ENCODE results near the gene RYR3.
A peak's percentile ranks its signal among the peaks of the same experiment; 100 is the strongest.

The RYR3 gene

DNA sequence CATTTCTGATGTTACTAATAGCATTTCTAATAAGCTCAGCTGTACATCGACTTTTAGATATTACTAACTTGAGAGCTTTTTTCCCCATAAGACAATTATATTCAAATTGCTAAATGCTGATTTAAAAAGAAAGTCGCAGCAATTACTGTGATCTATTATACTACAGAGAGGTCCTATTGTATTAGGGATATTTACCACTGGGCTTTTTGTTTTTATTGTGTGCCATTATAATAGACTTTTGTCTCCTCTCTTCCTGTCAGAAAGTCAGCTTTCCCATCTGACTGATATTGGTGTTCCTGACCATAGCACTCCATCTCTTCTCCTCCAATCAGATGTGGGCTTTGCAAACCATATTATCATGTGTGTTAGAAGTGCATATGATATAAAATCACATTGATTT is 27.2 kb upstream of the RYR3 start:
- TF ChIP-seq, protein P1, sequence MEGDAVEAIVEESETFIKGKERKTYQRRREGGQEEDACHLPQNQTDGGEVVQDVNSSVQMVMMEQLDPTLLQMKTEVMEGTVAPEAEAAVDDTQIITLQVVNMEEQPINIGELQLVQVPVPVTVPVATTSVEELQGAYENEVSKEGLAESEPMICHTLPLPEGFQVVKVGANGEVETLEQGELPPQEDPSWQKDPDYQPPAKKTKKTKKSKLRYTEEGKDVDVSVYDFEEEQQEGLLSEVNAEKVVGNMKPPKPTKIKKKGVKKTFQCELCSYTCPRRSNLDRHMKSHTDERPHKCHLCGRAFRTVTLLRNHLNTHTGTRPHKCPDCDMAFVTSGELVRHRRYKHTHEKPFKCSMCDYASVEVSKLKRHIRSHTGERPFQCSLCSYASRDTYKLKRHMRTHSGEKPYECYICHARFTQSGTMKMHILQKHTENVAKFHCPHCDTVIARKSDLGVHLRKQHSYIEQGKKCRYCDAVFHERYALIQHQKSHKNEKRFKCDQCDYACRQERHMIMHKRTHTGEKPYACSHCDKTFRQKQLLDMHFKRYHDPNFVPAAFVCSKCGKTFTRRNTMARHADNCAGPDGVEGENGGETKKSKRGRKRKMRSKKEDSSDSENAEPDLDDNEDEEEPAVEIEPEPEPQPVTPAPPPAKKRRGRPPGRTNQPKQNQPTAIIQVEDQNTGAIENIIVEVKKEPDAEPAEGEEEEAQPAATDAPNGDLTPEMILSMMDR (IDR thresholded peaks at IDR 0.05; ENCODE audit: low read depth, low read length, missing control alignments), result no peak
- no peak for DNase-seq (ENCODE audit: low read depth)
- in situ Hi-C loops (cut with HindIII; ENCODE audit: low sequenced_read_pairs), result no loop called here
- H3K4me3 ChIP-seq (ENCODE audit: low read depth, low read length), result no peak overlapping the region

DNA sequence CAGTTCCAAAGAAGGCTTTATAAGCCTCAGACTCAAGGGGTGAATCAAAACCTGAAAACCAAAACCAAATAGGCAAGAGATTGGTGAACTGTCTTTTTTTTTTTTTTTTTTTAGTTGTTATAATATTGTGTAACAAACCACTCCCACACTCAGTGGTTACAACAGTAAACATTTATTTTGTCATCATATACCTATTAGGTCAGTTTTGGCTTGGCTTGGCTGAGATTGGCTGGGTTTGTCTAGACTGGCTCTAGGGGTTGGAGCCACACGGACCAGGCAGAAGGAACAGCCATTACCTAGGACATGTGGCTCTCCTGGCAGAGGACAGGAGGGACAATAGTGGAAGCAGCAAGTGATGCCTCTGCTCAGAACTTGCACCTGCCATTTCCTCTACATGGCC is 26.4 kb upstream of the RYR3 start:
- in situ Hi-C loops (cut with HindIII; ENCODE audit: low sequenced_read_pairs), result no loop called here
- no peak overlapping the region for H3K4me3 ChIP-seq (ENCODE audit: low read depth, low read length)
- no peak for DNase-seq (ENCODE audit: low read depth)
- TF ChIP-seq, protein P1 (IDR thresholded peaks at IDR 0.05; ENCODE audit: low read depth, low read length, missing control alignments), result no peak

DNA sequence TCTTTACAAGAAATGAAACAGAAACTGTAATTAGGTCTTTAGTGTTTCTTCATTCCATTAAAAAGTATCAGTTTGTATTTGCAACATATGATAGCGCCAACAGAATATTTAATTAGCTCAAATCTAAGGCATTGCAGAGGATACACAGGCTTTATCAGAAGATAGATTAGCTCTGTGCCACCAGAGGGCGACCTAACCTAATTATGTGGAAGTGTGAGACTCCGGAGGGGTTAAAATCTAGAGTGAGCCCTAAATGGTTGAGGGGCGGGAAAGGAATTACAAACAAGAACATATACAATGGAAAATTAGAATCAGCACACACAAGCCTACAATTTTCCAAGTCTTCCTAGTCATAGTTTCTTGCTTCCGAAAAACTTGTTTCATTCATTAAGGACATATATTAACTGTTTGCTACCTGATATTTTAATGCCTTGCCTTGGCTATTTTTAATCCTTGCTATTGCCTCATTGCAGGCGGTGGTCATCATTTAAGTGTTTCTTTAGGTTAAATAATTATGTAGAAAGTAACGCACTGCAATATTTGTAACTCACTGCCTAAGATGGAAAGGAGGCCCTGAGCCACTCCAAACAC is 18.0 kb upstream of the RYR3 start:
- TF ChIP-seq, protein P1 (IDR thresholded peaks at IDR 0.05; ENCODE audit: low read depth, low read length, missing control alignments), result peak; percentile 69
- no peak overlapping the region for H3K4me3 ChIP-seq (ENCODE audit: low read depth, low read length)
- in situ Hi-C loops (cut with HindIII; ENCODE audit: low sequenced_read_pairs), result no loop called here
- DNase-seq (ENCODE audit: low read depth), result peak; percentile 55

DNA sequence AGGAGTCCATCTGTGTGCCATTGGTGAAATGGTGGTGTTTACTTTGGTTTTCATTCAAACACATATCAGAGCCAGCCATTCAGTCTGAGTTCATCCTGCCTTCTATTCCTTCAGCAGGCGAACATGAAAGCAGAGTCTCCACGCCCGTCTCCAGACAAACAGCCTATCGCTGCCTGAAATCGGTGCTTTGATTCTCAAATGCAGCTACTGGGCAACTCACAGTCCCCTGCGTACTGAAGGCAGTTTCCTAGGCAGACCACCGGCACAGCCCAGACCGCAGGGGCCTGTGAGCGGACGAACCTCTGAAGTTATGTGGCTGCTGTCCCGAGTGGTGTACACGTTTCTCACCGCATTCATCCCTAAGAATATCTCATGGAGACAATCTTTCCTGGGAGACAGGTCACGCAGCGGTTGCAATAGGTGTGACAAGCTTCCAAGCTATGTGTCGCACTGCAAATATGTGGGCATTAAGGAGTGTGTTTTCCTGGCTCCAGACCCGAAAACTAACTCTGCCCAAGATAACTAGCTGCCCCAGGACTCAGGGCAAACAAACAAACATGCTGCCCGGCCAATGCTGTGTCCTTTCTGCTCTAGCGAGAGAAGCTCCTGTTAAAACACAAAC is 16.9 kb upstream of the RYR3 start:
- no peak overlapping the region for H3K4me3 ChIP-seq (ENCODE audit: low read depth, low read length)
- TF ChIP-seq, protein P1 (IDR thresholded peaks at IDR 0.05; ENCODE audit: low read depth, low read length, missing control alignments), result no peak
- in situ Hi-C loops (cut with HindIII; ENCODE audit: low sequenced_read_pairs), result no loop called here
- no peak for DNase-seq (ENCODE audit: low read depth)

DNA sequence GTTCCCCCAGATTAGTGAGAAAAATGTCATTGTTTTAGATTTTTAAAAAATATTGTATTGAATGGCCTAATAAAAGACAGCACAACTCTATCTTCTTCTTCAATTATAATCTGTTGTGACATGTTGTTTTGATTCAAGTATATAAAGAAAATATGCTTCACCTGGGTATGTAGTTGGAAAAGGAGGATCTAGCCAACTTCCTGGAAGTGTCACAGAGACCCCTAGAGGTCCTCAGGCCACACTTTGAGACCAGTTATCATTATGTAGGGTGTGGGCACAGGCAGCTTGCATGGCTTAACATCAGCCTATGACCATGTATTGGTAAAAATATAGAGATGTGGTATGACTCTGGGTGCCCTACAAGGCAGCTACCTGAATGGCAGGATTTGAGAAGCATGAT is 14.7 kb upstream of the RYR3 start:
- no peak overlapping the region for H3K4me3 ChIP-seq (ENCODE audit: low read depth, low read length)
- in situ Hi-C loops (cut with HindIII; ENCODE audit: low sequenced_read_pairs), result no loop called here
- TF ChIP-seq, protein P1 (IDR thresholded peaks at IDR 0.05; ENCODE audit: low read depth, low read length, missing control alignments), result no peak
- DNase-seq (ENCODE audit: low read depth), result no peak

DNA sequence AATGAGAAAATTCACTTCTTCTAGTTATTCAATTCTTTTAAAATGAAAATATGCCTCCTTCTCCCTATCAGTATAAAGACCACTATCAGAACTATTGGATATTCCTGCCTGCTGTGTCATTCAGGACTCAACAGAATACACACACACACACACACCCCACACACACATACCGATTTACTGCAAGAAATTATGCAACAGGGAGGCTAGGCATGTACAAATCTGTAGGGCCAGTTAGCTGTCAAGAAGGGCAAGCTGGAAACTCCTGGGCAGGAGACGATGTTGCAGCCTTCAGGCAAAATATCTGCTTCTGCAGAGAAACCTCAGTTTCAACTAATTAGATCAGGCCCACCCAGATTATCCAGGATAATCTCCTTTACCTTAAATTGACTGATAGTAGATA is 13.9 kb upstream of the RYR3 start:
- TF ChIP-seq, protein P1 (IDR thresholded peaks at IDR 0.05; ENCODE audit: low read depth, low read length, missing control alignments), result no peak
- no peak overlapping the region for H3K4me3 ChIP-seq (ENCODE audit: low read depth, low read length)
- in situ Hi-C loops (cut with HindIII; ENCODE audit: low sequenced_read_pairs), result no loop called here
- no peak for DNase-seq (ENCODE audit: low read depth)

Data from astrocyte of the cerebellum (primary cell).